Activated CD4-positive, CD25-positive, alpha-beta regulatory T cell treated with anti-CD3 and anti-CD28 coated beads, Interleukin-2, amount 50 U/mL, for 24 hours (primary cell): ENCODE data around the gene REM1.
"Not testable (repeated sequence)": the region's sequence is repeated elsewhere in the genome, so short reads cannot be mapped to it uniquely, and the experiment has no call there.

Experiments used
- ATAC-seq, 2 donors: fragments of 150-1000 bp; cut with Tn5 transposase; one replicate each; pipeline ENCODE4 v1.10.0; 2021; ENCODE audit warnings: mild to moderate bottlenecking in 1 of 2, moderate library complexity in 1 of 2

REM1 gene

GRCh38 chr20:31474758-31475427 is at the start of gene REM1, which contains the start of gene DEFB124:
Gene REM1 (plus strand): TSS chr20:31475288. CDS start chr20:31476446, 1,158 bp downstream.
Gene DEFB124 (minus strand): TSS chr20:31475127. CDS start chr20:31473013, 2,114 bp downstream.
- no peak for ATAC-seq

DNA sequence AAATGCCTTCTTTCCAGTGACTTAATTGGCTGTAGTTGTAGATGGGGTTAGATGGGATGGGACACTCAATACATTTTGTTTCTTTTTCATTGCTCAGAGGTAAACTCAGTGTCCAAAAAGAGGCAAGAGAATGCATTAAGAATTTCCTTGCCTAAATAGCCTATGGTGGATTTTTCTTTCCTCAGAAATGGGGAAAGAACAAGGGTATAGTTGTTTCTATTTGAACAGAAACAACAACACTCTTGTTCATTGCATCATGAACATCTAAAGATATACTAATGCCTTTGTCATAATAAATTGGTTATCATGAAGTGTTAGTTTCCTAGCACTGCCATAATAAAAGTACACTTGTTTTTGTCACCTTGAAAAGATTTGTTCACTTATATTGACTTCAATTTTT is 49.3 kb upstream of the REM1 start:
- no peak for ATAC-seq

DNA sequence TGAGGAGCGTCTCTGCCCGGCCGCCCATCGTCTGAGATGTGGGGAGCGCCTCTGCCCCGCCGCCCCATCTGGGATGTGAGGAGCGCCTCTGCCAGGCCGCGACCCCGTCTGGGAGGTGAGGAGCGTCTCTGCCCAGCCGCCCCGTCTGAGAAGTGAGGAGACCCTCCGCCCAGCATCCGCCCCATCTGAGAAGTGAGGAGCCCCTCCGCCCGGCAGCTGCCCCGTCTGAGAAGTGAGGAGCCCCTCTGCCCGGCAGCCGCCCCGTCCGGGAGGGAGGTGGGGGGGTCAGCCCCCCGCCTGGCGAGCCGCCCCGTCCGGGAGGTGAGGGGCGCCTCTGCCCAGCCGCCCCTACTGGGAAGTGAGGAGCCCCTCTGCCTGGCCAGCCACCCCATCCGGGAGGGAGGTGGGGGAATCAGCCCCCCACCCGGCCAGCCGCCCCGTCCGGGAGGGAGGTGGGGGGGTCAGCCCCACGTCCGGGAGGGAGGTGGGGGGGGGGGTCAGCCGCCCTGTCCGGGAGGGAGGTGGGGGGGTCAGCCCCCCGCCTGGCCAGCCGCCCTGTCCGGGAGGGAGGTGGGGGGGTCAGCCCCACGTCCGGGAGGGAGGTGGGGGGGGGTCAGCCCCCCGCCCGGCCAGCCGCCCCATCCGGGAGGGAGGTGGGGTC is 48.1 kb upstream of the REM1 start:
- ATAC-seq = not testable (repeated sequence)

DNA sequence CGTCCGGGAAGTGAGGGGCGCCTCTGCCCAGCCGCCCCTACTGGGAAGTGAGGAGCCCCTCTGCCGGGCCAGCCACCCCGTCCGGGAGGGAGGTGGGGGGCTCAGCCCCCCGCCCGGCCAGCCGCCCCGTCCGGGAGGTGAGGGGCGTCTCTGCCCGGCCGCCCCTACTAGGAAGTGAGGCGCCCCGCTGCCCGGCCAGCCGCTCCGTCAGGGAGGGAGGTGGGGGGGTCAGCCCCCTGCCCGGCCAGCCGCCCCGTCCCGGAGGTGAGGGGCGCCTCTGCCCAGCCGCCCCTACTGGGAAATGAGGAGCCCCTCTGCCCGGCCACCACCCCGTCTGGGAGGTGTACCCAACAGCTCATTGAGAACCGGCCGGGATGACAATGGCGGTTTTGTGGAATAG is 47.5 kb upstream of the REM1 start:
- ATAC-seq = not testable (repeated sequence)

- ATAC-seq = no peak
Measured at GRCh38 chr20:31430568-31431115, 44.4 kb upstream of the REM1 start.

DNA sequence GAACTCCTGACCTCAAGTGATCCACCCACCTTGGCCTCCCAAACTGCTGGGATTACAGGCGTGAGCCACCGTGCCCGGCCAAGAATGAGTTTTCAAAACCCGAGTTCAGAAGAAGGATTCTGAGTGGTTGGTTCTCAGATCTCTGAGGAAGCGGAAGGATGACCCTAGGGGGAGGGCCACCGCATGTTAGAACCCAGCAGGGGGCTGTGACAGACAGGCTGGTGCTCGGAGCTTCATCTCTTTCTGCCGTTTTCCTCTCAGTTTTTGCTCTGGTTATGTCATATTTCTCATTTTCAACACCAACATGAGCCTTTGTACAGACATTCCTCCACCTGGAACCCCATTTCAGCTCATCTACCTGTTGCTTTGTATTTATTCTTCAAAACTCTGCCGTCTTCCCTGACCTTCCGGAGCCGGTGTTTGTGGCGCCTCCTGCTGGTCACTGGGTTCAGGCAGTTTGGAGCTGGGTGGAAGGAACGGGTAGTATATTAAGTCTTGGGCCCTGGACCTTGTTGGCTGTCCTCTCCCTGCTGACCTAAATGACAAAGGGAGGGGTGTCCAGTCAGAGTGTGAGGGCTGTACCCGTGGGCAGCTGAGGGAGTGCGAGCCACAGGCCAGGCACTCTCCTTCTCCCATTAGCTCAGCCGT is 35.0 kb upstream of the REM1 start, which contains the start of gene DEFB123:
Gene DEFB123 (plus strand): TSS at position 621 of the 648 bp plus-strand sequence. CDS start 67 bp downstream, outside the sequence.
- no peak for ATAC-seq

DNA sequence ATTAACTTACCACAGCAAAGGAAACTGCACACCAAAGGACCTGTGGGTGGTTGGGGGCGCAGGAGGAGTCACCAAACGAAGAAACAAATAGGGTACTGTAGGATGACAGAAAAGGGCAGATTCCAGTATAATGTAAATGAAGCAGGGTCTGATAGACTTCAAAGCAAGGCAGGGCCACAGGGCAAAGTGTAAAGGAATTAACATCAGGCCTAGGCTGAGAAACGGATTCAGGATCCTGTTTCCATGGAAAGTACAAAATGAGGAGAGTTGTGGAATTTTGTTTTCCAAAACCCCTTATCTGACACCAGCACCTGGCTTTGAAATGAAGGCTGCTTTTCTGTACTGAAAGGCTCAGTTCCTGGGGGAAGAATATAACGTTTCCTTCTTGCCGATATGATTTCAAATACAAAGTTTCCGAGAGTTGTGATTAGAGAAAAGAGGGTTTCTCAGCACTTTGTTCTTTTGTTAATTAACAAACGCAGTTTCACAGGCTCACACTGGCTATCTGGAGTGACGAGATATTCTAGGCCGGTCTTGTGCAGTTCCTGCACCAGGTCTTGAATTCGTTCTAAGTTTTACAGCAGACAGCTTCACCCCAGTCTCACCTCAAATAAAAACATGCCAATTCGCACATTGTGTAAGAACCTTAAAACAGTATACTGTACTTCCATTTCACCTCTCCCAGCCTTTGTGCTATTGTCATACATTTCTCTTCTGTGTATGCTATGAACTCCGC is 28.8 kb upstream of the REM1 start:
- ATAC-seq = no peak

- ATAC-seq = no peak
Measured at GRCh38 chr20:31449511-31450414, 25.3 kb upstream of the REM1 start.

DNA sequence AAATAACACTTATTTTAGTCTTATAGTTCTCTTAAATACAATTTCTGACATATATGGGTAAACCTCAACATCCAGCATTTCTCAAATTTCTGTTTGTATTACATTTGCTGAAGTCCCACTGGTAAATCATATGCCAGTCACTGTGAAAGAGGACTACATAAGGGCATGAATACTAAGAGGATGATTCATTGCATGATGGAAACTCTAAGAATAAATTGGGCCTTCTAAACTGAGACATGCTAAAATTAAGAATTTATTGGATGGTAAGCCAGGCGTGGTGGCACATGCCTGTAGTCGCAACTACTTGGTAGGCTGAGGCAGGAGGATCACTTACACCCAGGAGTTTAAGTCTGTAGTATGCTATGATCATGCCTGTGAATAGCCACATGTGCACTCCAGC is 22.5 kb upstream of the REM1 start:
- ATAC-seq = no peak

DNA sequence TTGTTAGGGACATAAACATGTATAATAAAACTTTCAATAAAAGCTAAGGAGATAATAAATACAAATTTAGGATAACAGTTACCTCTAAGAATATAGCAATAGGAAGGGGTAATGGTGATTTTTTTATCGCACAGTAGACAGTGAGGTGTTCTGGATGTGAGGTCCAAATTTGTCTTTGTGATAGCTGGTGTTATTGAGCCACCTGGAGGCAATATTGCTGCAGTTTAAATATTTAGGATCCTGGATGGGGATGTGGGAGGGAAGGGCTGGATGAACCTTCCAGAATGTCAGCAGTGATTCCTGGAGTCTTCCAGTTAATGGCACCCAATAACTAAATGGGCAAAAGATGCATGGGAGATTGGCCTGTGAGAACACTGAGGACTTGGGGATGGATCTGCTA is 20.7 kb upstream of the REM1 start:
- no peak for ATAC-seq

- ATAC-seq = not testable (repeated sequence)
Measured at GRCh38 chr20:31470946-31471345, 4.1 kb upstream of the REM1 start.

DNA sequence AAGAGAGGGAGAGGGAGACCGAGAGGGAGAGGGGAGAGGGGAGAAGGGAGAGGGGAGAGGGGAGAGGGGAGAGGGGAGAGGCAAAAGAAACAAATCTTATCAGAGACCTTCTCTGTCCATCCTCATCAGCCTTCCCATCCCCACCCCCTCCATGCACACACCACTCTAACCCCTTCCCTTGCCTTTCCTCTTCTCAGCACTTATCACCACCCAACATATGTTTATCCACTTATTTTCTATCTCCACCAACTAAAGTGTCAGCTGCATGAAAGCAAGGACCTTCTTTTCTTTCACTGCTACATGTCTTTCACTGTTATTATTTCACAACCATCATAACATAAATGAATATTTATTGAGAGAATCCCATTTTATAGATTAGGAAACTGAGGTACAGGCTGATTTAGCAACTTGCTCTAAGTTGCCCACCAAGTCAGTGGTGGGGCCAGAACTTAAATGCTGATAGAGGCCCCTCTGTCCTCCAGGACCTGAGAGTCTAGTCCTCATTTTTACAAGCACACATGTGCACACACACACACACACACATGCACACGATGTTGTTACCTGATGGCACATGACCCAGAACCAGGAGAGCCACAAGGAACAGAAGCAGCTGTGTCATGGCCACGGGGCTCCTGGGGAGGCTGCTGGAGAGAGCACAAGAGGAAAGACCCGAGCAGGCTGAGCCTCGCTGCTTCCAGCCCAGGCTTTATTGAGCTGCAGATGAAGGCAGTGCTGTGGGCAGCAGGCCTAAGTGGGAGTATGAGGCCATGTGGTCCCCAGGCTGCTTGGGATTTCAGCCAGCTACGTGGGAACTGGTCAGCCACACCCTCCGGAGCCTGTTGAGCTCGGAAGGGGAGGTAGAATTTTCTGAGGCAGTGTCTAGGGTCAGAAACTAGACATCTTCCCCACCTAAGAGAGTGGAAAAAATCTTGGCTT is 2.4 kb upstream of the REM1 start:
- ATAC-seq = no peak

GRCh38 chr20:31473331-31474096 is 1.6 kb upstream of the REM1 start:
- no peak for ATAC-seq

DNA sequence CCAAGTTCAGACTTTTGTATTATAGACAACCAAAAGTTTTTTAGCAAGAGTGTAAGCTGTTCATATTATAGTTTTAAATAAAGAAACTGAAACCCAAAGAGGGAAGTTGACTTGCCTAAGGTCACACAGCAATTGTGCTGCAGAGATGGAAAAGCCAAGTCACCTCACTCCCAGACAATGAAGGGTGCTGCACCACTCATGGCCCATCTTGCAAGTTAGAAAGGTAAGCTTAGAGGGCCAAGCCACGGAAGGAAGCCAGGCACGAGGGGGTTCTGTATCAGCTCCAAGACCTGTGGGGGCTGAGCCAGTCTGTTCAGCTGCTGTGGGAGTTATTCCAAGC is 1.0 kb upstream of the REM1 start:
- no peak for ATAC-seq

GRCh38 chr20:31475472-31476293 is 595 bp downstream of the REM1 start:
- ATAC-seq = no peak

GRCh38 chr20:31476294-31476585 is 1.2 kb downstream of the REM1 start:
- ATAC-seq = no peak

GRCh38 chr20:31476643-31477215 is 1.6 kb downstream of the REM1 start:
- ATAC-seq = no peak

GRCh38 chr20:31484001-31484400 is 8.9 kb downstream of the REM1 start:
- ATAC-seq = no peak
